OCI-LY1 (cell line): Measurements from ENCODE around the gene SCAF8.

ENCODE experiments used
- H2AFZ ChIP-seq: fragments of 200-600 bp; sonication (generic), shearing (Covaris generic); 2 replicates; pipeline ENCODE4 v1.6.0; 2014; ENCODE audit warnings: antibody characterized with exemption, mild to moderate bottlenecking, low read length
- H3F3A ChIP-seq: fragments of 200-600 bp; sonication (generic), shearing (Covaris generic); 2 replicates; pipeline ENCODE4 v1.6.0; 2014; ENCODE audit warnings: mild to moderate bottlenecking, antibody characterized with exemption, low read length, moderate library complexity; ENCODE audit not compliant: insufficient read depth
- H3K27ac ChIP-seq: fragments of 200-600 bp; sonication (generic); 2 replicates; pipeline ENCODE4 v1.5.1; 2014; ENCODE audit warnings: low read length, mixed run types, mild to moderate bottlenecking, low read depth; ENCODE audit not compliant: poor library complexity, severe bottlenecking
- H3K27me3 ChIP-seq: fragments of 200-600 bp; sonication (generic); 2 replicates; pipeline ENCODE4 v1.6.0; 2014; ENCODE audit warnings: antibody characterized with exemption, mild to moderate bottlenecking, low read length, moderate library complexity; ENCODE audit not compliant: insufficient read depth
- H3K36me3 ChIP-seq: fragments of 200-600 bp; sonication (generic); 2 replicates; pipeline ENCODE4 v1.6.1; 2014; ENCODE audit warnings: mild to moderate bottlenecking, antibody characterized with exemption, low read length, moderate library complexity, mixed read lengths; ENCODE audit not compliant: insufficient read depth
- H3K4me1 ChIP-seq: fragments of 200-600 bp; sonication (generic); 2 replicates; pipeline ENCODE4 v1.5.1; 2014; ENCODE audit warnings: mild to moderate bottlenecking, low read length, moderate library complexity; ENCODE audit not compliant: insufficient read depth, severe bottlenecking
- H3K4me2 ChIP-seq: fragments of 200-600 bp; sonication (generic), shearing (Covaris generic); 2 replicates; pipeline ENCODE4 v1.6.1; 2014; ENCODE audit warnings: low read length
- H3K4me3 ChIP-seq: fragments of 200-600 bp; sonication (generic); 2 replicates; pipeline ENCODE4 v1.5.1; 2014; ENCODE audit warnings: low read length, low read depth, mild to moderate bottlenecking, mixed read lengths; ENCODE audit not compliant: poor library complexity, severe bottlenecking
- H3K79me2 ChIP-seq: fragments of 200-600 bp; shearing (Covaris generic); 2 replicates; pipeline ENCODE4 v1.6.1; 2016; ENCODE audit warnings: mixed run types, low read length, mixed read lengths; ENCODE audit not compliant: insufficient read depth
- H3K9ac ChIP-seq: fragments of 200-600 bp; sonication (generic), shearing (Covaris generic); 2 replicates; pipeline ENCODE4 v1.6.1; 2014; ENCODE audit warnings: mild to moderate bottlenecking, low read length, mixed read lengths
- H3K9me2 ChIP-seq: fragments of 200-600 bp; sonication (generic), shearing (Covaris generic); 2 replicates; pipeline ENCODE4 v1.6.1; 2014; ENCODE audit warnings: low read depth, mild to moderate bottlenecking, low read length, mixed read lengths
- H3K9me3 ChIP-seq: fragments of 200-600 bp; shearing (Covaris generic); 2 replicates; pipeline ENCODE4 v1.6.1; 2014; ENCODE audit warnings: low read length, mixed read lengths
- H4K20me1 ChIP-seq: fragments of 200-600 bp; sonication (generic), shearing (Covaris generic); 2 replicates; pipeline ENCODE4 v1.6.0; 2016; ENCODE audit warnings: mild to moderate bottlenecking, low read length; ENCODE audit not compliant: insufficient read depth
- EZH2 ChIP-seq: fragments of 200-600 bp; sonication (generic), shearing (Covaris generic); IDR thresholded peaks from 2 replicates; pipeline ENCODE4 v1.8.0; 2017; ENCODE audit warnings: borderline replicate concordance, mixed run types, mild to moderate bottlenecking, antibody characterized with exemption, low read length, moderate library complexity, mixed read lengths
- TF ChIP-seq, protein P1 (sequence below): fragments of 200-600 bp; sonication (generic), shearing (Covaris generic); IDR thresholded peaks from 2 replicates; pipeline ENCODE4 v1.5.1; 2017; ENCODE audit warnings: mild to moderate bottlenecking, antibody characterized with exemption, low read length, moderate library complexity, mixed read lengths

Gene SCAF8

GRCh38 chr6:154822947-154823558 lies 89.8 kb downstream of the SCAF8 start:
- Histone ChIP-seq H2AFZ (no peak overlapping the region), H3K9ac (no peak overlapping the region), H3K27ac (no peak overlapping the region), H3K9me3 (no peaks in the 10 kb centered on the region), H4K20me1 (no peaks in the 10 kb centered on the region), H3K4me1 (no peaks in the 10 kb centered on the region), H3F3A (no peaks in the 10 kb centered on the region; the same call in 1 of the 2 replicates), H3K79me2 (no peaks in the 10 kb centered on the region), H3K36me3 (peaks cover 93% of the 10 kb centered on the region), H3K27me3 (no peaks in the 10 kb centered on the region), H3K9me2 (no peaks in the 10 kb centered on the region), H3K4me2 (no peak overlapping the region), H3K4me3 (no peak overlapping the region)
- no peak for TF ChIP-seq EZH2
- TF ChIP-seq, protein P1, sequence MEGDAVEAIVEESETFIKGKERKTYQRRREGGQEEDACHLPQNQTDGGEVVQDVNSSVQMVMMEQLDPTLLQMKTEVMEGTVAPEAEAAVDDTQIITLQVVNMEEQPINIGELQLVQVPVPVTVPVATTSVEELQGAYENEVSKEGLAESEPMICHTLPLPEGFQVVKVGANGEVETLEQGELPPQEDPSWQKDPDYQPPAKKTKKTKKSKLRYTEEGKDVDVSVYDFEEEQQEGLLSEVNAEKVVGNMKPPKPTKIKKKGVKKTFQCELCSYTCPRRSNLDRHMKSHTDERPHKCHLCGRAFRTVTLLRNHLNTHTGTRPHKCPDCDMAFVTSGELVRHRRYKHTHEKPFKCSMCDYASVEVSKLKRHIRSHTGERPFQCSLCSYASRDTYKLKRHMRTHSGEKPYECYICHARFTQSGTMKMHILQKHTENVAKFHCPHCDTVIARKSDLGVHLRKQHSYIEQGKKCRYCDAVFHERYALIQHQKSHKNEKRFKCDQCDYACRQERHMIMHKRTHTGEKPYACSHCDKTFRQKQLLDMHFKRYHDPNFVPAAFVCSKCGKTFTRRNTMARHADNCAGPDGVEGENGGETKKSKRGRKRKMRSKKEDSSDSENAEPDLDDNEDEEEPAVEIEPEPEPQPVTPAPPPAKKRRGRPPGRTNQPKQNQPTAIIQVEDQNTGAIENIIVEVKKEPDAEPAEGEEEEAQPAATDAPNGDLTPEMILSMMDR, result no peak

GRCh38 chr6:154824076-154824475 lies 90.9 kb downstream of the SCAF8 start:
- Histone ChIP-seq H3K27me3 (no peaks in the 10 kb centered on the region), H3K36me3 (peaks cover 92% of the 10 kb centered on the region), H3F3A (no peaks in the 10 kb centered on the region; the same call in 1 of the 2 replicates), H3K9me3 (no peaks in the 10 kb centered on the region), H3K4me1 (no peaks in the 10 kb centered on the region), H2AFZ (no peak overlapping the region), H3K4me3 (no peak overlapping the region), H3K4me2 (no peak overlapping the region), H4K20me1 (no peaks in the 10 kb centered on the region), H3K27ac (no peak overlapping the region), H3K79me2 (no peaks in the 10 kb centered on the region), H3K9me2 (no peaks in the 10 kb centered on the region), H3K9ac (no peak overlapping the region)
- TF ChIP-seq EZH2, result no peak
- TF ChIP-seq, protein P1, result no peak

DNA sequence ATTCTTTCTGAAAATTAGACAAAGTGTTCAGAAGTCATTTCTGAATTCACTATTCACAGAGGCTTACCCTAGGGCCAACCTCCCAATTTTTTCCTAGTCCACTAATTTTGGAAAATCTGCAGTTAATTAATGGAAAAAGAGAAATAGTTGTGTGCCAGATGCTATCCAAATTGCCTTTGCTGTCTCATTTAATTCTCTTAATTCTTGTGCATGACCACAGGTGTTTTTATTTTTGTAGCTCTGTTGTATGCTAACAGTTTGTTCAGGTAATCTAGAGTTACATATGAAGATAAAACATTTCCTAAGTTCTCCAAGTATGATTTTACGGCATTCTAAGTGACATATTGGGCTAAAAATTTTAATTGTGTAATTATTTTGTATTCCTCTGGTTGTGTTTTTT lies 96.8 kb downstream of the SCAF8 start:
- Histone ChIP-seq H3K9me2 (no peaks in the 10 kb centered on the region), H3K4me1 (no peaks in the 10 kb centered on the region), H3K27ac (no peak overlapping the region), H4K20me1 (no peaks in the 10 kb centered on the region), H3K4me3 (no peak overlapping the region), H3K79me2 (no peaks in the 10 kb centered on the region), H3K36me3 (peaks cover 86% of the 10 kb centered on the region), H3K4me2 (no peak overlapping the region), H2AFZ (no peak overlapping the region), H3K9ac (no peak overlapping the region), H3K27me3 (no peaks in the 10 kb centered on the region), H3K9me3 (no peaks in the 10 kb centered on the region), H3F3A (no peaks in the 10 kb centered on the region; the same call in 1 of the 2 replicates)
- TF ChIP-seq EZH2, result no peak
- TF ChIP-seq, protein P1, result no peak
